IPS DF 6.9 (cell line): ENCODE measurements around the gene HNF4A.

Source experiments
- DNase-seq: peaks from one replicate; pipeline ENCODE4 v3.0.0-alpha.2; 2013; ENCODE audit warnings: low read depth, low spot score
- H3K27ac ChIP-seq: one replicate; pipeline ENCODE4 v1.5.1; 2013; ENCODE audit warnings: low read length, control low read depth
- H3K27me3 ChIP-seq: 2 replicates; pipeline ENCODE4 v1.6.1; 2013; ENCODE audit warnings: mild to moderate bottlenecking, low read length; ENCODE audit not compliant: control insufficient read depth, insufficient read depth
- H3K36me3 ChIP-seq: 2 replicates; pipeline ENCODE4 v1.6.1; 2013; ENCODE audit warnings: low read length; ENCODE audit not compliant: control insufficient read depth, insufficient read depth
- H3K4me1 ChIP-seq: 2 replicates; pipeline ENCODE4 v1.6.1; 2013; ENCODE audit warnings: low read length; ENCODE audit not compliant: control insufficient read depth, insufficient read depth
- H3K4me3 ChIP-seq: 2 replicates; pipeline ENCODE4 v1.5.1; 2013; ENCODE audit warnings: mild to moderate bottlenecking, low read length
- H3K9me3 ChIP-seq: 2 replicates; pipeline ENCODE4 v1.6.1; 2013; ENCODE audit warnings: low read length, inconsistent platforms; ENCODE audit not compliant: control insufficient read depth, insufficient read depth
- WGBS: extraction: QIAGEN DNeasy Blood & Tissue Kit; methylation state at CpG from one replicate; pipeline ENCODE4 v1.1.7; 2013; ENCODE audit warnings: mixed read lengths, missing lambda C conversion rate; ENCODE audit not compliant: insufficient read length, insufficient coverage; 5-methylcytosine and 5-hydroxymethylcytosine counted together

Gene HNF4A

GRCh38 chr20:44426879-44427790 lies 71.6 kb downstream of the HNF4A start:
- Histone ChIP-seq H3K9me3 (no peaks in the 10 kb centered on the region), H3K4me3 (no peak overlapping the region), H3K27ac (no peak overlapping the region), H3K36me3 (no peaks in the 10 kb centered on the region), H3K4me1 (no peaks in the 10 kb centered on the region), H3K27me3 (no peaks in the 10 kb centered on the region; the same call in 1 of the 2 replicates)
- WGBS, result 100% methylated on average over 4 of the region's 10 CpGs
- DNase-seq, result no peak

GRCh38 chr20:44427804-44428173 lies 72.3 kb downstream of the HNF4A start:
- Histone ChIP-seq H3K4me3 (no peak overlapping the region), H3K4me1 (no peaks in the 10 kb centered on the region), H3K27me3 (no peaks in the 10 kb centered on the region; the same call in 1 of the 2 replicates), H3K36me3 (no peaks in the 10 kb centered on the region), H3K27ac (no peak overlapping the region), H3K9me3 (no peaks in the 10 kb centered on the region)
- WGBS, result no CpG with 5 or more reads among the region's 3 CpGs
- DNase-seq, result no peak

- WGBS, result no CpG with 5 or more reads among the region's 8 CpGs
- DNase-seq, result no peak
- Histone ChIP-seq H3K4me3 (no peak overlapping the region), H3K27ac (no peak overlapping the region), H3K9me3 (no peaks in the 10 kb centered on the region), H3K36me3 (no peaks in the 10 kb centered on the region), H3K27me3 (no peaks in the 10 kb centered on the region; the same call in 1 of the 2 replicates), H3K4me1 (no peaks in the 10 kb centered on the region)
Observed at GRCh38 chr20:44428174-44429016, 72.9 kb downstream of the HNF4A start.

- no CpG with 5 or more reads among the region's 2 CpGs for WGBS
- Histone ChIP-seq H3K4me1 (no peaks in the 10 kb centered on the region), H3K36me3 (no peaks in the 10 kb centered on the region), H3K27ac (no peak overlapping the region), H3K4me3 (no peak overlapping the region), H3K9me3 (no peaks in the 10 kb centered on the region), H3K27me3 (no peaks in the 10 kb centered on the region; the same call in 1 of the 2 replicates)
- no peak for DNase-seq
Observed at GRCh38 chr20:44429017-44429339, 73.5 kb downstream of the HNF4A start.

- Histone ChIP-seq H3K4me3 (no peak overlapping the region), H3K27ac (no peak overlapping the region), H3K36me3 (no peaks in the 10 kb centered on the region), H3K4me1 (no peaks in the 10 kb centered on the region), H3K9me3 (no peaks in the 10 kb centered on the region), H3K27me3 (no peaks in the 10 kb centered on the region; the same call in 1 of the 2 replicates)
- DNase-seq, result no peak
- no CpG with 5 or more reads among the region's 17 CpGs for WGBS
Observed at GRCh38 chr20:44429419-44430269, 74.1 kb downstream of the HNF4A start.

- H3K27ac ChIP-seq, result no peak overlapping the region
- no peaks in the 10 kb centered on the region for H3K4me1 ChIP-seq
- 100% methylated on average over 2 of the region's 7 CpGs for WGBS
- no peaks in the 10 kb centered on the region for H3K36me3 ChIP-seq
- no peaks in the 10 kb centered on the region for H3K9me3 ChIP-seq
- H3K4me3 ChIP-seq, result no peak overlapping the region
- no peaks in the 10 kb centered on the region; the same call in 1 of the 2 replicates for H3K27me3 ChIP-seq
- no peak for DNase-seq
Observed at GRCh38 chr20:44430270-44431065, 75.0 kb downstream of the HNF4A start.

GRCh38 chr20:44431118-44431501 lies 75.6 kb downstream of the HNF4A start:
- WGBS, result no CpG with 5 or more reads among the region's 4 CpGs

GRCh38 chr20:44431502-44432234 lies 76.2 kb downstream of the HNF4A start:
- H3K4me1 ChIP-seq, result no peaks in the 10 kb centered on the region

More at GRCh38 chr20:44431118-44431501, 75.6 kb downstream of the HNF4A start:
- no peaks in the 10 kb centered on the region for H3K36me3 ChIP-seq
- H3K4me1 ChIP-seq, result no peaks in the 10 kb centered on the region
- no peaks in the 10 kb centered on the region; the same call in 1 of the 2 replicates for H3K27me3 ChIP-seq
- no peak for DNase-seq
- H3K9me3 ChIP-seq, result no peaks in the 10 kb centered on the region
- no peak overlapping the region for H3K4me3 ChIP-seq
- H3K27ac ChIP-seq, result no peak overlapping the region

More at GRCh38 chr20:44431502-44432234, 76.2 kb downstream of the HNF4A start:
- Histone ChIP-seq H3K27ac (no peak overlapping the region), H3K27me3 (no peaks in the 10 kb centered on the region; the same call in 1 of the 2 replicates), H3K36me3 (no peaks in the 10 kb centered on the region), H3K4me3 (no peak overlapping the region), H3K9me3 (no peaks in the 10 kb centered on the region)
- no peak for DNase-seq
- no CpG with 5 or more reads among the region's 11 CpGs for WGBS
